ENCODE measurements around the gene TBC1D9B.
A peak's percentile ranks its signal among the peaks of the same experiment; 100 is the strongest.

The TBC1D9B gene

DNA sequence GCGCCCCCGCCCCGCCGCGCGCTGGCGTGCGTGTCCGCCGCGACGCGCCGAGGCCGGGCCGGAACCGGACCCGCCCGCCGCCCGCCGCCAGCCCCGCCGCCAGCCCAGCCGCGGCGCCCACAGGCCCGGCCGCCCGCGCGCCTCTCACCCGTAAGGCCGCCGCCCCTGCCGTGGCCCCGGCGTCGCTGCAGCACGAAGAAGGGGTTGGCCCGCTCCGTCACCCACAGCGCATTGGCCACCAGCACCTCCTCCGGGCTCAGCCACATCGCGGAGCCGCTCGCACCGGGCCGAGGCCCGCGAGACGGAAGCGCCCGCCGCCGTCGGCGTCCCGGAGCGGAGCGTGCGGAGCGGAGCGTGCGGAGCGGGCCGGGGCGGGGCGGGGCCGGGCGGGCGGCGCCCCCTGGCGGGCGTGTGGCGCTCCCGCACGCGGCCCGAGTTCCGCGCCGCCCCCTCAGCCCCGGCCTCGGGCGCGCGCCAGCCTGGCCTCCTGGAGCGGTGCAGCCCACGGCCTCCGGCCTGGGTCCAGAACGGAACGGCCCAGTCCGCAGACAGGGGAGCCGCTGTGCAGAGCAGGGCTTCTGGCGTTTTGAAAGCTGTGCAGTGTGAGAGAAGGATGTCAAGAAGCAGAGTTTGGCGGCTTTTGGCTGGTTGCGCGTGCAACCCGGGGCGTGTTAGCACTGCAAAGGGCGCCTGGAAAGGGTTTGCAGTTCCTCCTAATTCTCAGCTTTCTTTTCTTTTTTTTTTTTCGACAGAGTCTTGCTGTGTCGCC lies at the start of gene TBC1D9B:
Gene TBC1D9B, minus strand, starts transcription at position 342 of the 769 bp plus-strand sequence. Its CDS starts 76 bp downstream, at position 266.
- peak within 1 kb of the TSS; percentile 96 for H2AFZ ChIP-seq
- peak within 1 kb of the TSS; percentile 22 for H3K27ac ChIP-seq
- peak within 1 kb of the TSS; percentile 93 for H3K4me2 ChIP-seq (ENCODE audit: low read length)
- H3K9ac ChIP-seq, result peak within 1 kb of the TSS; percentile 46
- H3K27me3 ChIP-seq (ENCODE audit: control insufficient read depth, insufficient read depth, low read length), result no peaks in the 10 kb centered on the region
- H3K9me3 ChIP-seq (ENCODE audit: control insufficient read depth, low read length), result no peaks in the 10 kb centered on the region
- H3K36me3 ChIP-seq (ENCODE audit: control insufficient read depth, insufficient read depth, low read length), result no peaks in the 10 kb centered on the region
- H3K4me1 ChIP-seq, result peaks cover 6% of the 10 kb centered on the region
- peaks cover 5% of the 10 kb centered on the region for H3K79me2 ChIP-seq
- peak within 1 kb of the TSS; percentile 61 for H3K4me3 ChIP-seq (ENCODE audit: low read depth, low read length)
- TF ChIP-seq, protein P1, sequence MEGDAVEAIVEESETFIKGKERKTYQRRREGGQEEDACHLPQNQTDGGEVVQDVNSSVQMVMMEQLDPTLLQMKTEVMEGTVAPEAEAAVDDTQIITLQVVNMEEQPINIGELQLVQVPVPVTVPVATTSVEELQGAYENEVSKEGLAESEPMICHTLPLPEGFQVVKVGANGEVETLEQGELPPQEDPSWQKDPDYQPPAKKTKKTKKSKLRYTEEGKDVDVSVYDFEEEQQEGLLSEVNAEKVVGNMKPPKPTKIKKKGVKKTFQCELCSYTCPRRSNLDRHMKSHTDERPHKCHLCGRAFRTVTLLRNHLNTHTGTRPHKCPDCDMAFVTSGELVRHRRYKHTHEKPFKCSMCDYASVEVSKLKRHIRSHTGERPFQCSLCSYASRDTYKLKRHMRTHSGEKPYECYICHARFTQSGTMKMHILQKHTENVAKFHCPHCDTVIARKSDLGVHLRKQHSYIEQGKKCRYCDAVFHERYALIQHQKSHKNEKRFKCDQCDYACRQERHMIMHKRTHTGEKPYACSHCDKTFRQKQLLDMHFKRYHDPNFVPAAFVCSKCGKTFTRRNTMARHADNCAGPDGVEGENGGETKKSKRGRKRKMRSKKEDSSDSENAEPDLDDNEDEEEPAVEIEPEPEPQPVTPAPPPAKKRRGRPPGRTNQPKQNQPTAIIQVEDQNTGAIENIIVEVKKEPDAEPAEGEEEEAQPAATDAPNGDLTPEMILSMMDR (IDR thresholded peaks at IDR 0.05), result no peak

- TF ChIP-seq, protein P1 (IDR thresholded peaks at IDR 0.05), result no peak
- no peaks in the 10 kb centered on the region for H3K9me3 ChIP-seq (ENCODE audit: control insufficient read depth, low read length)
- H3K79me2 ChIP-seq, result no peaks in the 10 kb centered on the region
- H3K4me1 ChIP-seq, result no peaks in the 10 kb centered on the region
- no peak overlapping the region for H2AFZ ChIP-seq
- H3K9ac ChIP-seq, result no peak overlapping the region
- H3K27ac ChIP-seq, result no peak overlapping the region
- no peaks in the 10 kb centered on the region for H3K27me3 ChIP-seq (ENCODE audit: control insufficient read depth, insufficient read depth, low read length)
- H3K36me3 ChIP-seq (ENCODE audit: control insufficient read depth, insufficient read depth, low read length), result no peaks in the 10 kb centered on the region
- no peak overlapping the region for H3K4me3 ChIP-seq (ENCODE audit: low read depth, low read length)
- H3K4me2 ChIP-seq (ENCODE audit: low read length), result no peak overlapping the region
These were observed 47.9 kb upstream of the TBC1D9B start for GRCh38 chr5:179955630-179956029.

- no peaks in the 10 kb centered on the region for H3K9me3 ChIP-seq (ENCODE audit: control insufficient read depth, low read length)
- H3K27ac ChIP-seq, result no peak overlapping the region
- no peak overlapping the region for H3K4me2 ChIP-seq (ENCODE audit: low read length)
- no peak overlapping the region for H3K9ac ChIP-seq
- H2AFZ ChIP-seq, result no peak overlapping the region
- H3K36me3 ChIP-seq (ENCODE audit: control insufficient read depth, insufficient read depth, low read length), result no peaks in the 10 kb centered on the region
- TF ChIP-seq, protein P1 (IDR thresholded peaks at IDR 0.05), result no peak
- H3K27me3 ChIP-seq (ENCODE audit: control insufficient read depth, insufficient read depth, low read length), result no peaks in the 10 kb centered on the region
- no peaks in the 10 kb centered on the region for H3K4me1 ChIP-seq
- H3K4me3 ChIP-seq (ENCODE audit: low read depth, low read length), result no peak overlapping the region
- no peaks in the 10 kb centered on the region for H3K79me2 ChIP-seq
These were observed 47.4 kb upstream of the TBC1D9B start for GRCh38 chr5:179955062-179955461.

- no peaks in the 10 kb centered on the region for H3K9me3 ChIP-seq (ENCODE audit: control insufficient read depth, low read length)
- H2AFZ ChIP-seq, result no peak overlapping the region
- H3K27ac ChIP-seq, result no peak overlapping the region
- no peaks in the 10 kb centered on the region for H3K27me3 ChIP-seq (ENCODE audit: control insufficient read depth, insufficient read depth, low read length)
- no peak overlapping the region for H3K9ac ChIP-seq
- H3K79me2 ChIP-seq, result no peaks in the 10 kb centered on the region
- H3K4me2 ChIP-seq (ENCODE audit: low read length), result no peak overlapping the region
- TF ChIP-seq, protein P1 (IDR thresholded peaks at IDR 0.05), result no peak
- H3K36me3 ChIP-seq (ENCODE audit: control insufficient read depth, insufficient read depth, low read length), result no peaks in the 10 kb centered on the region
- H3K4me3 ChIP-seq (ENCODE audit: low read depth, low read length), result no peak overlapping the region
- no peaks in the 10 kb centered on the region for H3K4me1 ChIP-seq
These were observed 46.7 kb upstream of the TBC1D9B start for GRCh38 chr5:179954434-179954833.

- no peak overlapping the region for H3K4me3 ChIP-seq (ENCODE audit: low read depth, low read length)
- H3K4me1 ChIP-seq, result no peaks in the 10 kb centered on the region
- no peaks in the 10 kb centered on the region for H3K27me3 ChIP-seq (ENCODE audit: control insufficient read depth, insufficient read depth, low read length)
- no peaks in the 10 kb centered on the region for H3K79me2 ChIP-seq
- no peak overlapping the region for H3K27ac ChIP-seq
- no peaks in the 10 kb centered on the region for H3K9me3 ChIP-seq (ENCODE audit: control insufficient read depth, low read length)
- H3K36me3 ChIP-seq (ENCODE audit: control insufficient read depth, insufficient read depth, low read length), result no peaks in the 10 kb centered on the region
- H2AFZ ChIP-seq, result no peak overlapping the region
- no peak overlapping the region for H3K4me2 ChIP-seq (ENCODE audit: low read length)
- H3K9ac ChIP-seq, result no peak overlapping the region
- TF ChIP-seq, protein P1 (IDR thresholded peaks at IDR 0.05), result no peak
These were observed 46.3 kb upstream of the TBC1D9B start for GRCh38 chr5:179953987-179954386.
